Measurements from ENCODE around the gene ALDH9A1.
"Not testable (repeated sequence)": the region's sequence is repeated elsewhere in the genome, so short reads cannot be mapped to it uniquely, and the experiment has no call there.

Gene ALDH9A1

DNA sequence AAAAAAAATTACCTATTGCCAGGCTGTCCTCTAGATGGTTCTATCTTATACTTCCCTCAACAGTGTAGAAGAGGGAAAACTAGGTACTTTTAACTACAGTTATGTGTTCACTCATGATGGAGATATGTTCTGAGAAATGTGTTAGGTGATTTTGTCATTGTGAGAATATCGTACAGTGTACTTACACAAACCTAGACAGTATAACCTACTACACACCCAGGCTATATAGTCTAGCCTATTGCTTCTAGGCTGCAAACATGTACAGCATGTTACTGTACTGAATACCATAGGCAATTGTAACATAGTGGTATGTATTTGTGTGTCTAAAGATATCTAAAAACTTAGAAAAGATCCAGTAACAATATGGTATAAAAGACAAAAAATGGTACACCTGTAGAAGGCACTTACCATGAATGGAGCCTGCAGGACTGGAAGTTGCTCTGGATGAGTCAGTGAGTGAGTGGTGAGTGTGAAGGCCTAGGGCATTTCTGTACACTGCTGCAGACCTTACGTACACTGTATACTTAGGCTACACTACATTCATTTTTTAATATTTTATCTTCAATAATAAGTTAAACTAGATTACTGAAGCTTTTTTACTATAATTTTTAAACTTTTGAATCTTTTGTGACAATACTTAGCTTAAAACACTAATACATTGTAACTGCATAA lies 54.2 kb downstream of the ALDH9A1 start:
- DNase-seq, result no peak

DNA sequence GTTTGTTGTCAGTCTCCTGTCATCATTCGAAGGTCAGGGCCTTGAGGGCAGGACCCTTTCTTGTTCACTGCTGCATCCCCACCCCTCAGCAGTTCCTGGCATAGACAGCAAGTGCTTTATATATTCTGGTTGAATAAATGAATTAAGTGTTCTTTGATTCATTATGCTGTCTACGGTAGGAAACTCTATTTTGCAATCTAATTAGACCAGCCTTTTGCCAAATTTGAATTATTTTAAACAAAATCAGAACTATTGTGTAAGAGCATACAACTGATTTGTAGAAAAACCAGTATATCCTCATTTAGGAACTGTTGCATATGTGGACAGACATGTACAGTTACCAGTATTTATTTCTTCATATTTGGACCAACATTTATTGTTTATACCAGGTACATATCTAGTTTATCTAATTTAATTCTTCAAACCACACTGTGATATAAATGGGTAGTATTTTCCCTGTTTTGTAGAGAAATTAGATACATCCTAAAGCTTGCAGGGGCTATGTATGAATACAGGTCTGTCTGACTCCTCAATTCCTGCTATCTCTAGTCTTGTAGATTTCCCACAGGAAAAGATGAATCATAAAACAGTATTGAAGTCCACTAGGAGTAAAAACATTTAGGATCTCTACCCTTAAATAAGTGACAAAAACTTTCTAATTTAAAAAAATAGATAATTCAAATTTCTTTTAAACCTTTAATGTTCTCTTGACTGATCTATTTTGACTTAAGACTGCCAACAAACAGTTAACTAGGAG lies 57.0 kb downstream of the ALDH9A1 start:
- no peak for DNase-seq

DNA sequence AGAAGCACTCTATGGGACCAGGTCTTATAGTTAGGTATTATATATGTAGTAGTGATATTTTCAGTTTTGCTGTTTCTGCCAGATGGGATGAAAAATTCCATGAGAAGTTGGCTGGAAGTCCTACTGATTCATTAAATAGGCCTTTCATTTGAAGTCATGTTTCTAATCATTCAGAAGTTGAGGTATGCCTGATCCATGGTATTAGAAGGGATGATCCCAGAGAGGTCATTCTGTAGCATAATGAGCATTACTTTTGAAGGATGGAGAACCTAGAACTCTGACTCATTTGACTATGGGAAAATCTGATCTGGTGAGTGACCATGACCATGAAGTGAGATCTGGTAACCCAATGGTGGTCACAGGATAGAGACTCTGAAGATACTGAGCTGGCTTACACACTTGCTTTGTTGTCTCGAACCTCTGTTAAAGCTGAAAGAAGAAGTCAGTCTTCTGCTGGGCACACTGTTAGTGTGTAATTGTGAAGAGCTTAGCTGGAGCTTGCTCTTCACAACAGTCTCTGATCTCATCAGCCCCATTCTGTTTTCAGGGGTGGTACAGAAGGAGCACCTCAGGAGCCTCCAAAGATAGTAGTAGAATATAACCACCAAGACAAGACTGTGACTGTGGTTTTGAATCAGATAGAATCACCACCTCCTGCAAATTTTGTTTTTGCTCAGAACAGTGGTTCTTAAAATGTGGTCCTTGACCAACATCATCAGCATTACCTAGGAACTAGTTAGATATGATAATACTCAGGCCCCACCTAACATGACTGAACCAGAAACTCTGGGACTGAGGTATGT lies 58.3 kb downstream of the ALDH9A1 start:
- DNase-seq, result no peak

DNA sequence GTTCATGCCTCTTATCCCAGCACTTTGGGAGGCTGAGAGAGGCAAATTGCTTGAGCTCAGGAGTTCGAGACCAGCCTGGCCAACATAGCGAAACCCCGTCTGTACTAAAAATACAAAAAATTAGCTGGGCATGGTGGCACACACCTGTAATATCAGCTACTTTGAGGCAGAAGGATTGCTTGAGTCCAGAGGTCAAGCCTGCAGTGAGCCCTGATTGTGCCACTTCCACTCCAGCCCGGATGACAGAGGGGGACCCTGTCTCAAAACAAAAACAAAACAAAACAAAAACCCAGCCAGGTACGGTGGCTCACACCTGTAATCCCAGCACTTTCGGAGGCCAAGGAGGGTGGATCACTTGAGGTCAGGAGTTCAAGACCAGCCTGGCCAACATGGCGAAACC lies 60.2 kb downstream of the ALDH9A1 start:
- DNase-seq, result not testable (repeated sequence)

DNA sequence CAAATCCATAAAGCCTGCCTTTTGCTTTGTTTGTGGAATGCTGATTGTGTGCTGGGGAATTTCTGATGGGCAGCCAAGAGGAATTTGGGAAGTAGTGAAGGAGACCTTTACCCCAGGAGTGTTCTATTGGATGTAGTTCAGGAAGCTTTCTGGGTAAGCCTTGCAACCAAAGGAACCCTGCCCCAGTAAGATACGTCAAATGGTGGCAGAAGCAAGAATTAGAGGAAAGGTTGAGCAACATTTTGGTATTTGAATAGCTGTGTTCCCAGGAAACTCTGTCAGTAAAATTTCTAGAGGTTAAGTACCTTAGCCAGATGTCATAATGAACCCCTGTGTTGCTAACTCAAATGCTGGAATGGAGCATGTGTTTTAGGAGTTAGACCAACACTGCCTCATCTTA lies 60.9 kb downstream of the ALDH9A1 start:
- no peak for DNase-seq

DNA sequence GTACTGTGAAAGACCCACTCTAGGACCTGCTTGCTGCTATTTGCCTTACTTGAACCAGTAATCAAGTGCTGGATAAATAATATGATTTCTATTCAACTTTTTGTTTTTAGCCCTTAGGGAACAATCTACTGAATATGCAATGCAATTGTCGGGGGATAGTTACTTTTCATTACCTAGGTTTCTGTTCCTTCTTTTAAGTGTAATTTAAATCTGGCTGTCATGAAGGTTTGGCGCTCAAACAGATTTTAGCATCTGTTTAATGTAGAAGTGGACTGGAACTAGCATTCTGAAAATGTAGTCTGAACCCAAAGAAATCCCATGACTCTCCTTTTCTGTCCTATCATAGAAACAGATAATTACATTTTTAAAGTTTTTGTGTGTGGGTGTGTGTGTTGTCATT lies 62.5 kb downstream of the ALDH9A1 start:
- no peak for DNase-seq

DNA sequence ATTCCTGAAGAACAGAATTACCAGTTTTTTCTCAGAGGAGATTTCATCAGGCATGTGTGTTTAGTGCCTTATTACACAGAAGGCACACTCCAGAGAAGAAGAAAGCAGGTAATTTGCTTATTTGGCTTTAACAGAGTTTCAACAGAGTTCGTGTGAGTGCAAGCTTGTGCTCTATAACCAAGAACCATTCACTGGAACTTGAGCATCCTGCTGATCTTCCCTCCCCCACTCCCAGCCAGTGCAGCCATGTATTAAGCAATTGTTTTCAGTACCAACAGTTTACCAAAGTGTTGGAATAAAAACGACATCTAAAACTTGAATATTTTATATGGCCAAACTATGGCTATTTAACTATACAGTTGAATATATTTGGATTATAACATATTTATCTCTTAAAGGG lies 63.0 kb downstream of the ALDH9A1 start:
- DNase-seq, result no peak

DNA sequence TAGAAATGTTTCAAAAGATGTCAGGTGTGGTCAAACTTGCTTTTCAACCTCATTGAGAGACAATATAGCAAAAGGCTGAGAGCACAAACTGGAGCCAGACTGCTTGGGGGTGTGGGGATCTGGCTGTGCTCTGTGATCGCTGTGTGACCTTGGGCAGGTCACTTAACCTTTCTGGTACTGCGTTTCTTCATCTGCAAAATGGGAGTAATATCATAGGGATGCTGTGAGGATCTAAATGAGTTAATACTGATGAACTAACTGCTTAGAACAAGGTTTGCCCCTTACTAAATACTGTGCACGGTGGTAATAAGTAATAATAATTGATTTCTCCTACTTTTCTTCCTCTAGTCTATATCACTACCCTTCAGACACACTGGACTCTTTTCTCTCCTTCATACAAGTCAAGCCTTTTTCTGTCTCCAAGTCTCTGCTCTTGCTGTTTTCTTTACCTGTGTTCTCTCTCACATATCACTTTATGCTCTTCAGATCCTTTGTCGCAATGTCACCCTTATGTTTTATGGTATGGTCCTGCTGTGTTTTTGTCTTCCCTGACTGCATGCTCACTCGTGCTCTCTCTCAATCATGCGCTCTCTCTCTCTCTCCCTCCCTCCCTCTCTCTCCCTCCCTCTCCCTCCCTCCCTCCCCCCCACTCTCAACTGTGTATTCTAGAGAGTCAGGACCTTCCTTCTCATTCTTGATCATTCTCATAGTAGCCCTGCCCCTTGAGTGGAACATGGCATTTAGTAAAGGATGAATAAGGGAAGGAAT lies 64.0 kb downstream of the ALDH9A1 start:
- DNase-seq, result no peak

DNA sequence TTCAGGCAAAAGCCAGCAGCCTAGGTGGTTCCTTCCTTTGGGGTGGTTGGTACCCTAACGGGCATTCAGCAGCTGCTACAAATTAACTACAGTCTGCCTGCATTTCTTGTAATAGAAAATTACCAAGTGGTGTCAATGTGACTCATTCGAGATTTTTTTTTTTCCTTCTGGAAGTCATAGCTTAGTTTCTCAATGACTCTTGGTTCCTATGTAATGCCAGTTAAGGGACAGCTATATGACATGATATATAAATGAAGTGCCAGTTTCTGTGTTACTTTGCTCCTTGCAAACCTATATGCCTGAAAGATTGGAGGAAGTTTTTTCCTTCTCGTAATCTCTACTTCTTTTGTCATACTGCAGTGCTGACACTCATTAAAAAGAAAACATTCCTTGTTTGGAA lies 64.7 kb downstream of the ALDH9A1 start:
- DNase-seq, result no peak

DNA sequence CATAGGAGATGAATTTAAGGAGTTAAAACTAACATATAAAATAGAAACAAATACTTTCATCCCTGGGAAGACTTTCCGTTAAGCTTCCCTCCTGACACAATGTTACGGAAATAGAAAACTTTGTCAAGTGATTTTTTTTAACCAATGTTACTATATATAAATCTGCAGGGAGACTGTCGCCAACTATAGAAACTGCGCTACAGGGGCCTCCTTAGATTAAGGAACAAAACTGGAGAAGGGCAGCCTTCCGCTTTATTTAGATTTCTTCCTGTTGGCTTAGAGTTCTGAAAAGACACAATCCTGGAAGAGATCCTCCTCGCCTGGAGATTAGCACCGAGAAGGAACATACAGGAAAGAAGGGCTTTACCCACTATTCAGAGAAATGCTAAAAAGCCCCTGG lies 65.9 kb downstream of the ALDH9A1 start:
- no peak for DNase-seq

DNA sequence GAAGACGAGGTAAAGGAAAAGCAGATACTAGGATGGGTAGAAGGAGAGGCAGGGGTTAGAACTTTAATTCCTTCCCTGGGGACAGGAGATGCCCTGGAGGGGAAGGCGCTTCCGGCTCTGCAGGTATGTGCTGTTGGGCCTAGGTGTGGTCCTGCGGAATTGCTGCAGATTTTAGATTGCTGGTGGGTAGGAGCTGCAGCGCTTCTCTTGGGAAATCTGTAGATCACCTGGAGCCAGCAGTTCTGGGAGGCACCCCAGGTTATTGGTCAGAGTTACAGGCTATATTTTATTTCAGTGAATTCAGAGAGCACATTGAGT lies 66.3 kb downstream of the ALDH9A1 start:
- DNase-seq, result no peak

DNA sequence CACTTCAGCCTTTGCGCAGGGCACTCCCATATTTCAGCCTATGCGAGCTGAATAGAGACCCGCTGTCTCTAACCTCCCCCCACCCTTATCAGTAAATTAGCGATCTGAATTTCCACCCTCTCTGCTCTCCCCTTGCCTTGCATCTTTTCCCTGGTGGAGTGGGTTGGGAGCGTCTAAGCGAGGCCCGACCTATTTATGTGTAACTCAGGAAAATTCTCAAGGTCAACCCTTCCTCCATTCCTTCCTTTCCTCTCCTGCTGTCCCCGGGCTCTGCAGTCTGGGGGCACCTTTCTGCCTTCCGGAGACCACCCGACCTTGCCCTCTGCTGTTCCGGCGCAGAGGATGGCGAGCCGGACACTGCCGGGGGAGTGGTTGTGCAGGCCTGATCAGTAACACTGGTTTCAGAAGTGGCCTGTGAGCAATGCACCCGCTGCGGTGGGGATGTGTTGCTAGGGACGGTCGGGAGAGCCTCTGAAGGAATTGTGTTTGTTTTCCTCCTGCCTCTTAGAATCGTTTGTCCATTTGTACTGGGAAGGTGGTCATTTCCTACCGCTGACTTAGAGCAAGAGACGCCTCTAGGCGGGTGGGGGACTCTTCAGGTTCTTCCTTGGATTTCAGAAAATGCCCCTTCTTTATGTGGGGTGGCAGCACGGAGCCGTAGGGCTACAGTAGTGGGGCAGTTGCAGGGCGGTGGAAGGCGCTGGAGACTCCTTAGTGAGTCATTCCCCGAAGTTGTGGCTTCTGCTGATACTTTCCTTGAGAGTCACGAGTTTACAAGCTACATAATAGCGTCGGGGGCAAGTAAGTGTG lies 66.8 kb downstream of the ALDH9A1 start:
- peak; percentile 37 for DNase-seq

DNA sequence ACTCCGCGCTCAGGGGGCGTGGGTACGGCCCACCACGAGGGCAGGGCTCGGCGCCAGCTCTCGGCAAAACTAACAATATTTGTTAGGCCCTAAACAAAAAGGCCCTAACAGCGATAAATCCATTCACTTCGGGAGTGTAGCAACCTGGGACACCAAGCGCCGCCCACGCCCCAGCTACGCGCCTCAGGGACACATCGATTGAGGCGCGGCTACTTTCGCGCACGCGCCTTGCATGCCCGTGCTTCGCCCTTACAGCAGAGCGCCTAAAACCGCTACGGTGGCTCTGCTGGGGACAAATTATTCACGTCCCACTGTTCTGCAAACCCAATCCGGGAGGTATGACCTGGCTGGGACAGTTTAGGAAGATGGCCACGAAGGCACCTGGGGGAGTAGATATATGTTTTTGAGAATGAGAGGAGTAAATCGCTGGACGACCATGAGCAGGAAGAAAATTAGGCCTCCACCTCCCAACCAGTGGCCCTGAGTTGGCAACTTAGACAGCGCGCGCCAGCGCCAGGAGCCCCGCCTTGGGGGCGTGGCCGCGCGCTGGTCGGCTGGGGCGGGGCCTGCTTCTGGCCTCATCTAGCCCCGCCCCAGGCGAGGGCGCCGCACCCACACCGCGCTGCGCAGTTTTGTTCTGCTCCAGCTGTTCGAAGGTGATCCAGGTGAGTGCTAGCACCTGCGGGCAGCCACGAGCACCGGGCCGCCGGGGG lies 67.6 kb downstream of the ALDH9A1 start, which contains the start of gene MGST3:
Gene MGST3 (plus strand): TSS at position 606 of the 713 bp plus-strand sequence. CDS start 18,614 bp downstream, outside the sequence.
- peak; percentile 96 for DNase-seq

DNA sequence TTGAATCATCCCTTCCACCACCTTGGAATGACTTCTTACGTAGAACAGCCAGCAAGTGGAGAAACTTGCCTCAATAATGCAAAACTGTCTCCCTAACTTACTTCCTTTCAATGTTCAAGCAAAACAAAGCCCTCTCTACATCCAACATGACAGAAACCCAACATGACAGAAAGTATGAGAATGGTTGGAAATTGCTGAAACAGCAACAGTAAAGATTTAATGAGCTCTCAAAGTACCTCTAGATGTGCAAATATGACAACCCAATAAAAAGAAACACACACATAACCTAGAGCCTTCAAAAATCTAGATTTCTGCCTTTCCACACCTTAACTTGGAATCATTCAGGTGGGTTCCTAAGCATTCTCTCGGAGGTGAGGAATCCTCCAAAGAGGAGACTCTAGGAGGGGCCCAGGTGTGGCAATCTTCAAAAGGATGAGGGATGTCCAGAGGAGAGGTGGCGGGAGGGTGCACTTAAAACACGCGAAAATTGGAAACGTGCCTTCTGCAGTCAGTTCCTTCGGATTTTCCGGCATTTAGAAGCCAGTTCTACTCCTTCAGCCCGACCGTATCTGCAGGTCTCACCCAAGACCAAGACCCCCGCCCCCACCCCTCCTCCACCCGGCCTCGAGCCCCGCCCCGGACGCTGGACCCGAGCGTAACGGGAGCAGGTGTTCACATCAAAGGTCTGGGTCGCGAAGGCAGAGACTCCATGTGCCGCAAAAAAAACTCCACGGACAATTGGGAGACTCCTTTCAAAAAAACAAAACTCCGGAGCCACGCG lies 68.3 kb downstream of the ALDH9A1 start:
- DNase-seq, result no peak

DNA sequence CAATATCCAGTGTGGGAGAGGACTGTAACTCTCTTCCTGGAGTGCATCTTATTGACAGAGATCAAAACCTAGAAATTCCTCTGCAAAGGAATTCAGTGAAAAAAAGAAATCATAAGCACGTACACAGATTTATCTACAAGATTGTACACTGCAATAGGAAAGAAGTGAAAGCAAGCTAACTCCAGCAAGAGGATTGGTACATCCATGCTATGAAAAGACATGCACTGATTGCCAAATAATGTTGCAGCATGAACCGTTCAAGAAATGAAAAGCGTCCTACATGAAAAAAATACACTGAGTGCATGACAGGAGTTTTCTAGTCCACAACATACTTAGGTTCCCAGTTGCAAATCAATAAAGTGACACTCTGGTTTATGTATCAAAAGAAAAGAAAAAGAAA lies 69.2 kb downstream of the ALDH9A1 start:
- no peak for DNase-seq

DNA sequence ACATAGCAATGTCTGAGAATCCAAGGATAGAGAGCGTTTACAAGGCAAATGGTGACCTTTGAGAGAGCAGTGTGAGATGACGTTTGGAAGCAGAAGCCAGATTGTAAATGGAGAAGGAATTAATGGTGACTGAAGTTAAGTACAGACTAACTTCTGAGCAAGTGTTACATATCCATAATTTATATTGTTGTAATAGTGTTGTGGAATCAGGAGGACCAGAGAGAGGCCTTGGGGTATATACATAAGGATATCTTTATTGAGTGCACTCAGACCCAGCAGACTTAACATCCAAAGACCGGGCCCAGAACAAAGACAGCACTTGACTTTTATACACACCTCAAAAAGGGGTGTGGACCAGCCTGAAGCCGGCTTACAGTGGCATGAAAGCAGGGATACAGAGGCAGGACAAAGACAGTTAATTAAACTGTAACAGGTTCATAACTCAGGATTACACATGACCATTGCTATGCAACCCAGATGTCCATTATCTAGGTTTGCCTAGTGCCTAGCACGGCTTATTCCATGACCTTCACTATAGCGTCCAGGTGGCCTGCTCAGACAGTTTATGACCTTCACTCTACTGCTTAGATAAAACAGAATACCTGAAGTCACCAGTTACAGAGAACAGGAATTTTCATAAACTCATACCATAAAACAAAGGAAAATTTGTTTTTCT lies 70.1 kb downstream of the ALDH9A1 start:
- DNase-seq, result no peak

DNA sequence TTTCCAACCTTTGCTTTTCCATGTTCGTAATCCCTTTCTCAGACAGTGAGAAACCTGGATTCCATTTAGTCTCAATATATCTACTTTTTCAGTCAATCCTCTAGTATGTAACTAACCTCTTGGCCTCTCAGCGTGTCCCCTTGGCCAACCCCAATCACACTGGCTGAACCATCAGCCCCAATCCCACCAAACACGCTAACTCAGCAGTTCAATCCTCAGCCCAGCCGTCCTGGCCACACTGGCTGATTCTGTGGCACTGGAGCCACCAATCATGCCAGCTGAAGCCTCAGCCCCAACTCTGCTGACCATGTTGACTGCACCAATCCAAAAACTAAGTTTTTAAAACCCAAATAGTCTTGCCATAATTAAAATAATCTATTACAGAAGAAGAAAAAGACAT lies 73.9 kb downstream of the ALDH9A1 start:
- DNase-seq, result no peak

DNA sequence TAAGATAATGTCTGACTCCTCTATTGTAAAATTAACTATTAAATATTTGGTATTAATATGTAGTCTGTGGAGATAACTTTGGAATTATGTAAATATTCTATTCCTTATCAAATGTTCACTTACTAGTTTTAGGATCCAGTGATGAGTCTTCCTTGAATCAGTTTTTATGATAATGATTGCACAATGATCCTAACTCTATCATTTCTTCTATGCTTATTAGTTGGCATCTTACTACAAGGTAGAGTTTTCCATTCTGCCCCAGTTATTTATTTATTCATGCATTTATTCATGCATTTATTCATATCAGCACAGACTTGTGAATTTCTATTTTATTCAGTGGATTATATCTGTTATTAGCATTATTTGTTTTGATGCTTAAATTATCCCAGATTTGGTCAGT lies 74.7 kb downstream of the ALDH9A1 start:
- DNase-seq, result no peak

DNA sequence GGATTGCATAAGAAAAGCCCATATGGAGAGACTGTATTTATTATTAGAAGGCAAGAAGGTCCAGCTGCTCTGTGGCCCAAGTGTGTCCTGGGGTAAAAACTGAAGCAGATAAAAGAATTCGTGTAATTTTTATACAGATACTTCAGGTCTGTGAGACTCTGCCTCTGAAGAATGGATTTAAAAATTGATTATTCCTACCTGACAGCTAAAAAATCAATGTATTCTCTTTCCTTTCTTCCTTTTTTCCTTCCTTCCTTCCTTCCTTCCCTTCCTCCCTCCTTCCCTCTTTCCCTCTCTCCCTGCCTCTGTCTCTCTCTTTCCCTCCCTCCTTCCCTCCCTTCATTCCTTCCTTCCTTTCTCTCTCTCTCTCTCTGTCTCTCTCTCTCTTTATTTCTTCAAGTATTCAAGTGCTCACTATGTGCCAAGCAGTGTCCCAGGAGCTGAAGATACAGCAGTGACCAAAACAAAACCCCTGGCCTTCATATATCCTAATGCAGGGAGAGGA lies 78.7 kb downstream of the ALDH9A1 start:
- DNase-seq, result no peak

DNA sequence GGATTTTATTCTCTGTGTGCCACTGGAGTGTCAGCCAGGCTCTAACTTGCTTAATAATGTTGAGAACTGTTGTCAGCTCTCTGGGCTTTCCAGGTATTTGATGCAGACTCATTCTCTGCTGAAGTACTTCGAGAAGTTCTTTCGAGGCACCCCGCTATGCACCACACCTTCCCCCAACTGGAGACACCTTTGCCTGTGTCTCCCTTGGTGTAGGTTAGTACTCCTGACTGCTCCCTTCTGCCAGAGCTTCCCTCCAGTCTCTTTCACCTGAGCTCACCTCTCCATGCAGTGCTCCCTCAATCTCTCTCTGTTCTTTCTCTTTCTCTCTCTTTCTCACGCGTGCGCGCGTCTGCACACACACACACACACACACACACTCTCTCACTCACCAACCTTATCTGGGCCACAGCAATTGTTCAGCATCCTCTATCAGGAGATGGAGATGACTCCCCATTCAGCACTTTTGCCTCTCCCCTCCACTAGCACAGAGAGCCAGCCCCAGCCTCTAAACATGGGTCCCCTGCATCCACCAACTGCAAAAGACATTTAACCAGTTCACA lies 81.3 kb downstream of the ALDH9A1 start:
- DNase-seq, result no peak

All from activated CD8-positive, alpha-beta memory T cell treated with anti-CD3 and anti-CD28 coated beads, Interleukin-2, amount 50 U/mL, for 4 hours (primary cell).